Glutamatergic neuron (in vitro differentiated cells): ENCODE data around the gene MLN. TPM values are rescaled to one million over a fixed set of nuclear protein-coding genes. Genes with fewer than 3 reads are reported as not detected.

Experiments
- DNase-seq: peaks from one replicate; pipeline ENCODE4 v3.0.0; 2022
- H3K27ac Mint-ChIP-seq: one replicate; pipeline ENCODE4 v1.8.0; 2020; ENCODE audit warnings: mild to moderate bottlenecking, mixed read lengths, inconsistent platforms; ENCODE audit not compliant: unreplicated experiment
- H3K27me3 Mint-ChIP-seq: one replicate; pipeline ENCODE4 v1.8.0; 2020; ENCODE audit warnings: mild to moderate bottlenecking, moderate library complexity, mixed read lengths, inconsistent platforms; ENCODE audit not compliant: unreplicated experiment
- H3K36me3 Mint-ChIP-seq: one replicate; pipeline ENCODE4 v1.8.0; 2020; ENCODE audit warnings: mild to moderate bottlenecking, mixed read lengths, inconsistent platforms; ENCODE audit not compliant: unreplicated experiment
- H3K4me1 Mint-ChIP-seq: one replicate; pipeline ENCODE4 v1.8.0; 2020; ENCODE audit warnings: mild to moderate bottlenecking, low read depth, mixed read lengths, inconsistent platforms; ENCODE audit not compliant: unreplicated experiment
- H3K4me3 Mint-ChIP-seq: one replicate; pipeline ENCODE4 v1.8.0; 2020; ENCODE audit warnings: mild to moderate bottlenecking, mixed read lengths, inconsistent platforms; ENCODE audit not compliant: unreplicated experiment
- H3K9me3 Mint-ChIP-seq: one replicate; pipeline ENCODE4 v1.8.0; 2020; ENCODE audit warnings: mild to moderate bottlenecking, moderate library complexity, mixed read lengths, inconsistent platforms; ENCODE audit not compliant: unreplicated experiment
- CTCF ChIP-seq: fragments of 200-600 bp; sonication (generic); IDR thresholded peaks from one replicate; pipeline ENCODE4 v1.5.0; 2021; ENCODE audit not compliant: partially characterized antibody, unreplicated experiment
- total RNA-seq: library from RNA; stranded (reverse); fragmentation: NEBNext Ultra II Directional; extraction: Animal tissue kit (Norgen Biotek cat#: 25700); gene quantifications from one replicate; pipeline ENCODE4 v1.2.1, GENCODE V29; 2021; ENCODE audit not compliant: unreplicated experiment

The MLN gene
- total RNA-seq, 1 donor from 2014 or later: not detected

DNA sequence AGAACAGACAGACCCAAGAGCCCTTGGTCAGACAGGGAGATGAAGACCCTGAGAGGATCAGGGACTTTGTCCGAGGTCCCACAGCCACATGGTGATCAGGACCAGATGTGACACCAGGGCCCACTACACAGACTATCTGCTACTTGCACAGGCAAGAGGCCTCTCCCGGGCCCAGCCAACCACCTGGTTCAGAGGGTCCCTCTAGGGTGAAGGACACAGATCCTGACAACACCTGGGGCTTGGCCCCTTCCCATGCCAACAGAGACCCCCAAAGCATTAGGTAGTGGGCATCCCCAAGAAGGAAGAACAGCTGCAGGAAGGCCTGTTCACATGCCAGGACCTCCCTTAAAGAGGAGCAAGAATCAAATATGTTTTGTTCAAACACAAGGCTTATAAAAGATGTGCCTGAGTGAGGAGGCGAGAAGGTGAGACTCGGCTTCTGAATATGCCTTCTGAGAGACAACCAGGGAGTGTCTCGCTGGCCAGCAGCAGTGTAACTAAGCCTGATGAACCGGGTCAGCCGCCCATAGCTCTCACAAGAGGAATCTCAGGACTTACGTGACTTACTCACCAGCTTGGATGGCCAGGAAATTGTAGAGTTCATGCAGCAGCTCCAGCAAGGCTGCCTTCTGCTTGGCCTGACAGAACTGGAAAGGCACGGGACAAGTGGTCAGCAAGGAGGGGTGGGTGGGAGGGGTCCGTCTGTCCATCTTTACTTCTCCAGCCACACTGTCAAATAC, 19.9 kb downstream of the MLN start:
- Mint-ChIP-seq H3K36me3 (no peaks in the 10 kb centered on the region), H3K4me3 (peak overlapping the region; percentile 25), H3K4me1 (peaks cover 67% of the 10 kb centered on the region), H3K9me3 (peaks cover 4% of the 10 kb centered on the region), H3K27me3 (peaks cover 5% of the 10 kb centered on the region), H3K27ac (peak overlapping the region; percentile 56)
- no peak for TF ChIP-seq CTCF
- DNase-seq: no peak

DNA sequence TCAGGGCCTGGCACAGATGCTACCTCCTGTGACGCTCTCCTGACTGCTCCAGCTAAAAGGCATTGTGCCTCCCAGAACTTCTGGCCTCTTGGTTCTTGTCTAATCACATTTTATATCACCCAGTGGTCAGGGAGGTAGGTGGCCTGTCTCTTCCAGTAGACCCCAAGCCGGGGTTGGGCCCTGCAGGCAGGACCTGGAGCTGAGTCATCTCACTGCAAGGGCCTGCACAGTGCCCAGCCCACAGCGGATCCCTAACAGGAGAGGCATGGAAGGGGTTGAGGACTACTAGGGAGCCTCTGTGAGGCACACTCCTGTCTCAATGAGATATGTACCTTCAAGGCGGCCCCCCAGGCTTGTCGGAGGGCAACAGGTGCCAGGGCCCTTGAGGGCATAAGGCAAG, 21.2 kb downstream of the MLN start:
- no peak overlapping the region for H3K4me3 Mint-ChIP-seq

DNA sequence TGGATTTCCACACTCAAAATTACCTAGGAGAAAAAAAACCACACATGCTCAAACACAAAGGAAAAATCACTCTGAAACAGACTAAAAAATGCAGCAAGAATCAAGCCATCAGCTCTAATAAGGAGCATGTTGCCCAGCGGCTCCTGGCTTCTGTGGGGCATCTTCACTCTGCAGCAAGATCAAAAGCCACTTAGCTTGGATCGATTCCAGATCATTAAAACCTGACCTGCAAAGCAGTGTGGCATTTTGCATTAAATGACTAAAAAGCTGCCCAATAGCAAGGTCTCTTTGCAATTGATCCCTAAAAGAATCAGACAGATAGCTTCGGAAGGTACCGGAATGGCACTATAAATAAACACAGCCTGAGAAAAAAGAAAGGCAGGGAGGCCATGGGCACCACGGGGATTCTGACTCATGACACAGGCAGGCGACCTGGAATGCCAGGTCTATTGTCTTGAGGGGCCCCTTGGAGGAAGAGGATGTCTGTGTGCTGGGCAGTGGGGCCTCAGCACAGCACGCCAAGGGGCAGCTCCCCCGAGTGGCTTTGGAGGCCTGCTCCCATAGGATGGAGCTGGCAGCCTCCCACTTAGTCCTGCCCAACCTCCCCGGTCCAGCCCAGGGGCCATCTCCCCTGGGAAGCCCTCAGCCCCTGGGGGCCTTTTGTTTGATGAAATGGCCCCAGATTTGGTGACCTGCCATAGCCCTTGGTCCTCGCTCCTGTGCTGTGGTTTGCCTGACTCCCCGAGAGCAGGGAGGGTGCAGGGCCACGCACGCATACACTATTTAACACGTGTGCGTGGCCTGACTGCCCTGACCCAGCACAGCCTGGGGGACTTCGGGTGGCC, 22.4 kb downstream of the MLN start:
- peaks cover 54% of the 10 kb centered on the region for H3K4me1 Mint-ChIP-seq
- no peaks in the 10 kb centered on the region for H3K36me3 Mint-ChIP-seq

More for the DNA sequence above, 21.2 kb downstream of the MLN start:
- Mint-ChIP-seq H3K9me3 (no peaks in the 10 kb centered on the region), H3K27ac (no peak overlapping the region), H3K27me3 (peaks cover 1% of the 10 kb centered on the region), H3K4me1 (peaks cover 62% of the 10 kb centered on the region), H3K36me3 (no peaks in the 10 kb centered on the region)
- no peak for TF ChIP-seq CTCF
- no peak for DNase-seq

GRCh38 chr6:33779895-33780294, 23.9 kb downstream of the MLN start:
- peaks cover 42% of the 10 kb centered on the region for H3K4me1 Mint-ChIP-seq
- no peak overlapping the region for H3K4me3 Mint-ChIP-seq
- TF ChIP-seq CTCF: no peak
- H3K36me3 Mint-ChIP-seq: no peaks in the 10 kb centered on the region
- H3K9me3 Mint-ChIP-seq: no peaks in the 10 kb centered on the region
- peaks cover 1% of the 10 kb centered on the region for H3K27me3 Mint-ChIP-seq
- no peak for DNase-seq
- H3K27ac Mint-ChIP-seq: no peak overlapping the region

More for the DNA sequence above, 22.4 kb downstream of the MLN start:
- Mint-ChIP-seq H3K9me3 (no peaks in the 10 kb centered on the region), H3K27me3 (peaks cover 3% of the 10 kb centered on the region), H3K4me3 (no peak overlapping the region), H3K27ac (no peak overlapping the region)
- no peak for DNase-seq
- no peak for TF ChIP-seq CTCF

GRCh38 chr6:33779290-33779689, 24.5 kb downstream of the MLN start:
- Mint-ChIP-seq H3K27ac (no peak overlapping the region), H3K9me3 (no peaks in the 10 kb centered on the region), H3K4me1 (peaks cover 37% of the 10 kb centered on the region), H3K27me3 (peaks cover 1% of the 10 kb centered on the region), H3K4me3 (no peak overlapping the region), H3K36me3 (no peaks in the 10 kb centered on the region)
- peak; percentile 72 for DNase-seq
- TF ChIP-seq CTCF: peak; percentile 49
